ENCODE measurements around the gene GALNT18. TPM values are rescaled to one million over a fixed set of nuclear protein-coding genes. Genes with fewer than 3 reads are reported as not detected.

Gene GALNT18
- total and polyA plus RNA-seq, 2 donors = 7.9 to 16.1 TPM

DNA sequence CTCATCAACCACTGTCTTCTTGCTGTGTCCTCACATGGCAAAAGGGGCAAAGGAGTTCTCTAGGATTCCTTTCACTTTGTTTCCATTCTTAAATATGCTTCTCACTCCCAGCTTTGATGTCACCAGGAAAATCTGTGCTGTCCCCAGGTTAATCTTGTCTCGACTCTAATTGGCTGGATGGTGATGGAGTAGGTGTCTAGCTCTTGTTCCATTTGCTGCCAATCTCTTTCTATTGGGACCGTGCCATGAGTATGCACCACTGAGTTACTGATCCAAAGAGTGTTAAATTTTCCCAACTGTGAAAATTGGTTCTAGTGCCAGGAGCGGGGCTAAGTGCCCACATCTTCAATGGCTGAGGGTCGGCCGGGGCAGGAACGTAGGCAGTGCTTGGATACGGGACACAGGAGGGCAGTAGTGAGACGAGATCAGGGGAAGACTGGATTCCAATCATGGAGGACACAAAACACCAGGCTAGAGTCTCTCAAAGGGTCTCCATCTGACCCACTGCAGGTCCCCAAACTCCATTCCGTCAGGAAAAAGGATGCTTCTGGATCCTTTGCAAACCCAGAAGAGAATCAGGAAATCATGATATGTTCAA, 221.1 kb downstream of the GALNT18 start:
- 84% methylated on average over 9 of the region's 9 CpGs for WGBS
- no peaks in the 10 kb centered on the region for H3K4me1 ChIP-seq (ENCODE audit: control insufficient read depth in 2 of 2, insufficient read depth in 2 of 2, low read length in 2 of 2)
- no peaks in the 10 kb centered on the region for H3K27me3 ChIP-seq (ENCODE audit: control insufficient read depth in 2 of 2, insufficient read depth in 1 of 2, low read length in 1 of 2)
- no peak overlapping the region for H3K27ac ChIP-seq (ENCODE audit: low read depth in 1 of 2, low read length in 1 of 2)
- H3K4me3 ChIP-seq (ENCODE audit: low read length in 2 of 2) = no peak overlapping the region
- peak in 1 of 9 donors; percentile 8 for DNase-seq (ENCODE audit: low read depth in 6 of 9, low spot score in 9 of 9)
- no peaks in the 10 kb centered on the region for H3K9me3 ChIP-seq (ENCODE audit: control insufficient read depth in 2 of 2, insufficient read depth in 1 of 2, low read length in 1 of 2)
- no peaks in the 10 kb centered on the region for H3K36me3 ChIP-seq (ENCODE audit: control insufficient read depth in 2 of 2, insufficient read depth in 2 of 2, low read length in 1 of 2)

DNA sequence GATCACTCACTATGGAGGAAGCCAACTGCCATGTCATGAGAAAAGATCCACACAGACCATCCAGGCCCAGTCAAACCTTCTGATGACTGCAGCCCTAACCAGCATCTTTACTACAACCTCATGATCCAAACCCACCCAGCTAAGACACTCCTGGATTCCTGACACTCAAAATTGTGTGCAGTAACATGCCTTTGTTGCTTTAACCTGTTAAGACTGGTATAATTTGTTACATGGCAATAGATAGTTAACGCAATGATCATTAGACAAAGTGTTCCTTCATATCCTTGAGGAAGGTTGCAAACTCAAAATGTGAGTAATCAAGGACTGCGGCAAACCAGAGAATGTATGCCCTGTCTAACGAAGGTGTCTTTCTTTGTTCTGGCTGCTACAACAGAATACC, 221.7 kb downstream of the GALNT18 start:
- 94% methylated on average over 3 of the region's 3 CpGs for WGBS
- H3K36me3 ChIP-seq (ENCODE audit: control insufficient read depth in 2 of 2, insufficient read depth in 2 of 2, low read length in 1 of 2) = no peaks in the 10 kb centered on the region
- H3K4me1 ChIP-seq (ENCODE audit: control insufficient read depth in 2 of 2, insufficient read depth in 2 of 2, low read length in 2 of 2) = no peaks in the 10 kb centered on the region
- no peak for DNase-seq (ENCODE audit: low read depth in 6 of 9, low spot score in 9 of 9)
- H3K27me3 ChIP-seq (ENCODE audit: control insufficient read depth in 2 of 2, insufficient read depth in 1 of 2, low read length in 1 of 2) = no peaks in the 10 kb centered on the region
- no peak overlapping the region for H3K4me3 ChIP-seq (ENCODE audit: low read length in 2 of 2)
- no peaks in the 10 kb centered on the region for H3K9me3 ChIP-seq (ENCODE audit: control insufficient read depth in 2 of 2, insufficient read depth in 1 of 2, low read length in 1 of 2)
- H3K27ac ChIP-seq (ENCODE audit: low read depth in 1 of 2, low read length in 1 of 2) = no peak overlapping the region

- Histone ChIP-seq H3K27ac (ENCODE audit: low read depth in 1 of 2, low read length in 1 of 2) (no peak overlapping the region), H3K27me3 (ENCODE audit: control insufficient read depth in 2 of 2, insufficient read depth in 1 of 2, low read length in 1 of 2) (no peaks in the 10 kb centered on the region), H3K4me1 (ENCODE audit: control insufficient read depth in 2 of 2, insufficient read depth in 2 of 2, low read length in 2 of 2) (no peaks in the 10 kb centered on the region), H3K9me3 (ENCODE audit: control insufficient read depth in 2 of 2, insufficient read depth in 1 of 2, low read length in 1 of 2) (no peaks in the 10 kb centered on the region), H3K4me3 (ENCODE audit: low read length in 2 of 2) (no peak overlapping the region), H3K36me3 (ENCODE audit: control insufficient read depth in 2 of 2, insufficient read depth in 2 of 2, low read length in 1 of 2) (no peaks in the 10 kb centered on the region)
- DNase-seq (ENCODE audit: low read depth in 6 of 9, low spot score in 9 of 9) = no peak
- 97% methylated on average over 3 of the region's 3 CpGs for WGBS
Observed at GRCh38 chr11:11397781-11398180, 224.0 kb downstream of the GALNT18 start.

GRCh38 chr11:11397036-11397415, 224.8 kb downstream of the GALNT18 start:
- no peak overlapping the region for H3K4me3 ChIP-seq (ENCODE audit: low read length in 2 of 2)
- DNase-seq (ENCODE audit: low read depth in 6 of 9, low spot score in 9 of 9) = no peak
- no peaks in the 10 kb centered on the region for H3K36me3 ChIP-seq (ENCODE audit: control insufficient read depth in 2 of 2, insufficient read depth in 2 of 2, low read length in 1 of 2)
- no peaks in the 10 kb centered on the region for H3K27me3 ChIP-seq (ENCODE audit: control insufficient read depth in 2 of 2, insufficient read depth in 1 of 2, low read length in 1 of 2)
- no peak overlapping the region for H3K27ac ChIP-seq (ENCODE audit: low read depth in 1 of 2, low read length in 1 of 2)
- WGBS = 93% methylated on average over 2 of the region's 2 CpGs
- no peaks in the 10 kb centered on the region for H3K9me3 ChIP-seq (ENCODE audit: control insufficient read depth in 2 of 2, insufficient read depth in 1 of 2, low read length in 1 of 2)
- no peaks in the 10 kb centered on the region for H3K4me1 ChIP-seq (ENCODE audit: control insufficient read depth in 2 of 2, insufficient read depth in 2 of 2, low read length in 2 of 2)

- WGBS = 81% methylated on average over 11 of the region's 11 CpGs
- Histone ChIP-seq H3K27me3 (ENCODE audit: control insufficient read depth in 2 of 2, insufficient read depth in 1 of 2, low read length in 1 of 2) (no peaks in the 10 kb centered on the region), H3K4me3 (ENCODE audit: low read length in 2 of 2) (no peak overlapping the region), H3K9me3 (ENCODE audit: control insufficient read depth in 2 of 2, insufficient read depth in 1 of 2, low read length in 1 of 2) (no peaks in the 10 kb centered on the region), H3K36me3 (ENCODE audit: control insufficient read depth in 2 of 2, insufficient read depth in 2 of 2, low read length in 1 of 2) (no peaks in the 10 kb centered on the region), H3K27ac (ENCODE audit: low read depth in 1 of 2, low read length in 1 of 2) (no peak overlapping the region), H3K4me1 (ENCODE audit: control insufficient read depth in 2 of 2, insufficient read depth in 2 of 2, low read length in 2 of 2) (no peaks in the 10 kb centered on the region)
- DNase-seq (ENCODE audit: low read depth in 6 of 9, low spot score in 9 of 9) = no peak
Observed at GRCh38 chr11:11396301-11397035, 225.3 kb downstream of the GALNT18 start.

- Histone ChIP-seq H3K9me3 (ENCODE audit: control insufficient read depth in 2 of 2, insufficient read depth in 1 of 2, low read length in 1 of 2) (no peaks in the 10 kb centered on the region), H3K36me3 (ENCODE audit: control insufficient read depth in 2 of 2, insufficient read depth in 2 of 2, low read length in 1 of 2) (no peaks in the 10 kb centered on the region)
- WGBS = 94% methylated on average over 2 of the region's 2 CpGs
Observed at GRCh38 chr11:11395126-11395525, 226.7 kb downstream of the GALNT18 start.

GRCh38 chr11:11394241-11394640, 227.6 kb downstream of the GALNT18 start:
- no peaks in the 10 kb centered on the region for H3K9me3 ChIP-seq (ENCODE audit: control insufficient read depth in 2 of 2, insufficient read depth in 1 of 2, low read length in 1 of 2)
- no peaks in the 10 kb centered on the region for H3K4me1 ChIP-seq (ENCODE audit: control insufficient read depth in 2 of 2, insufficient read depth in 2 of 2, low read length in 2 of 2)
- H3K27me3 ChIP-seq (ENCODE audit: control insufficient read depth in 2 of 2, insufficient read depth in 1 of 2, low read length in 1 of 2) = no peaks in the 10 kb centered on the region
- no peak for DNase-seq (ENCODE audit: low read depth in 6 of 9, low spot score in 9 of 9)
- no peak overlapping the region for H3K4me3 ChIP-seq (ENCODE audit: low read length in 2 of 2)
- H3K36me3 ChIP-seq (ENCODE audit: control insufficient read depth in 2 of 2, insufficient read depth in 2 of 2, low read length in 1 of 2) = no peaks in the 10 kb centered on the region
- H3K27ac ChIP-seq (ENCODE audit: low read depth in 1 of 2, low read length in 1 of 2) = no peak overlapping the region

More at GRCh38 chr11:11395126-11395525, 226.7 kb downstream of the GALNT18 start:
- no peak for DNase-seq (ENCODE audit: low read depth in 6 of 9, low spot score in 9 of 9)
- no peaks in the 10 kb centered on the region for H3K27me3 ChIP-seq (ENCODE audit: control insufficient read depth in 2 of 2, insufficient read depth in 1 of 2, low read length in 1 of 2)
- H3K4me3 ChIP-seq (ENCODE audit: low read length in 2 of 2) = no peak overlapping the region
- H3K27ac ChIP-seq (ENCODE audit: low read depth in 1 of 2, low read length in 1 of 2) = no peak overlapping the region
- no peaks in the 10 kb centered on the region for H3K4me1 ChIP-seq (ENCODE audit: control insufficient read depth in 2 of 2, insufficient read depth in 2 of 2, low read length in 2 of 2)

DNA sequence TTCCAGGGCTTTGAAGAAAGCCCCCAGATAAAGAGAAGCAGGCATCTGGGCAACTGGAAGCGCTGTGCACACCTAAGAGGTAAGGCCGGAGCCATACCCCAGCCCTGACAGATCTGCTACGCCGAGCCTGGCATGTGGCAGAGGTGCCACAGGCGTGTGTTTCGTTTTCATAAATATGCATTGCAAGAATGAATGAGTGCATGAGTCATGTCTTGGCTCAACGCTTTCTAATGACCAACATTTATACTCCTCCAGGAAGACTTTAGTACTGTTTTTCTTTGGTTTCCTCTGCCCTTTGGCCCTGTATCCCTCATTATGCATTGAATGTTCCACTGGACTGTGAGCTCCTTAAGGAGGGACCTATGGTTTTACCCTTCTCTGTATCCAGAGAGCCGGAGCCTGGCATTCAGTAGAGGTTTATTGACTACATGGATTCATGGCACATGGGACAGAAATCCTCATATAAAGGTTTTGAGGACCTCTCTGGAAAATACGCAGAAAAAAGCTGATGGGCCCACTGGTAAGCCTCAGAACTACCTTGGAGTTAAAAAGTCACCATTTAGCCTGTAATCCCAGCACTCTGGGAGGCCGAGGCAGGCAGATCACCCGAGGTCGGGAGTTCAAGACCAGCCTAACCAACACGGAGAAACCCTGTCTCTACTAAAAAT, 229.9 kb downstream of the GALNT18 start:
- no peaks in the 10 kb centered on the region for H3K27me3 ChIP-seq (ENCODE audit: control insufficient read depth in 2 of 2, insufficient read depth in 1 of 2, low read length in 1 of 2)
- 95% methylated on average over 13 of the region's 13 CpGs for WGBS
- H3K36me3 ChIP-seq (ENCODE audit: control insufficient read depth in 2 of 2, insufficient read depth in 2 of 2, low read length in 1 of 2) = no peaks in the 10 kb centered on the region
- DNase-seq (ENCODE audit: low read depth in 6 of 9, low spot score in 9 of 9) = no peak
- no peaks in the 10 kb centered on the region for H3K4me1 ChIP-seq (ENCODE audit: control insufficient read depth in 2 of 2, insufficient read depth in 2 of 2, low read length in 2 of 2)
- H3K4me3 ChIP-seq (ENCODE audit: low read length in 2 of 2) = no peak overlapping the region
- H3K9me3 ChIP-seq (ENCODE audit: control insufficient read depth in 2 of 2, insufficient read depth in 1 of 2, low read length in 1 of 2) = no peaks in the 10 kb centered on the region
- no peak overlapping the region for H3K27ac ChIP-seq (ENCODE audit: low read depth in 1 of 2, low read length in 1 of 2)

GRCh38 chr11:11391169-11391568, 230.6 kb downstream of the GALNT18 start:
- Histone ChIP-seq H3K36me3 (ENCODE audit: control insufficient read depth in 2 of 2, insufficient read depth in 2 of 2, low read length in 1 of 2) (no peaks in the 10 kb centered on the region), H3K27ac (ENCODE audit: low read depth in 1 of 2, low read length in 1 of 2) (no peak overlapping the region), H3K27me3 (ENCODE audit: control insufficient read depth in 2 of 2, insufficient read depth in 1 of 2, low read length in 1 of 2) (no peaks in the 10 kb centered on the region), H3K4me3 (ENCODE audit: low read length in 2 of 2) (no peak overlapping the region), H3K4me1 (ENCODE audit: control insufficient read depth in 2 of 2, insufficient read depth in 2 of 2, low read length in 2 of 2) (no peaks in the 10 kb centered on the region), H3K9me3 (ENCODE audit: control insufficient read depth in 2 of 2, insufficient read depth in 1 of 2, low read length in 1 of 2) (no peaks in the 10 kb centered on the region)
- no peak for DNase-seq (ENCODE audit: low read depth in 6 of 9, low spot score in 9 of 9)
